GM12891 (cell line): Measurements from ENCODE around the gene ARGFX.
"Not testable (repeated sequence)": the region's sequence is repeated elsewhere in the genome, so short reads cannot be mapped to it uniquely, and the experiment has no call there.

Source experiments
- DNase-seq: peaks from one replicate; pipeline ENCODE4 v3.0.0; 2011; ENCODE audit warnings: low spot score; ENCODE audit not compliant: insufficient read length
- FAIRE-seq: peaks from 2 replicates; lab custom pipeline; 2011; peaks lifted over from hg19 to GRCh38; lab: Jason Lieb, UNC
- PAX5 ChIP-seq: IDR thresholded peaks from 2 replicates; pipeline ENCODE4 v1.6.1; 2011; ENCODE audit warnings: low read length, moderate library complexity, mild to moderate bottlenecking; ENCODE audit not compliant: insufficient read depth, severe bottlenecking
- POLR2A ChIP-seq: IDR thresholded peaks from 2 replicates; pipeline ENCODE4 v1.6.1; 2011; ENCODE audit warnings: low read depth, low read length, control low read depth
- POLR2AphosphoS5 ChIP-seq: IDR thresholded peaks from 2 replicates; pipeline ENCODE4 v1.6.1; 2011; ENCODE audit warnings: low read depth, low read length, control low read depth
- POU2F2 ChIP-seq: IDR thresholded peaks from 2 replicates; pipeline ENCODE4 v1.6.1; 2011; ENCODE audit warnings: low read depth, mild to moderate bottlenecking, control low read depth, low read length, moderate library complexity
- SPI1 ChIP-seq: IDR thresholded peaks from 2 replicates; pipeline ENCODE4 v1.6.1; 2011; ENCODE audit warnings: low read depth, low read length, control low read depth
- TAF1 ChIP-seq: IDR thresholded peaks from 2 replicates; pipeline ENCODE4 v1.6.1; 2011; ENCODE audit warnings: low read depth, low read length, control low read depth

ARGFX gene

DNA sequence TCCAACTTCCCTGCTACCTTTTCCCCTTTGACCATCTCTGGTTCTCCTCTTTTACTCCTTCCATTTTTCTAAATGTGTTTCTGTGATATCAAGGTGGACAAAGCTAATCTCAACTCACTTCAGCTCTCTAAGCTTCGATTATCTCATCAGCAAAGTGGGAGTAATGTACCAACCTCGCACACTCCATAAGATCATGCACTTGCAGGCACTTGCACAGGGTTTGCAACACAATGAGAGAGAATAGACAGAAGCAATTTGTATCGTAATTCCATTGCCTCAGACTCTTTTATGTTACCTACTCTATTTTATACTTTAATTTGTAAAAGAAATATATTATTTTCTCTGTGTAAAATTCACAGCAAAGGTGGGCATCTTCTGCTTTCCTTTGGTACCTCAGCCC is 15.0 kb upstream of the ARGFX start:
- FAIRE-seq: no peak
- no peak for TF ChIP-seq POLR2AphosphoS5
- DNase-seq: no peak

DNA sequence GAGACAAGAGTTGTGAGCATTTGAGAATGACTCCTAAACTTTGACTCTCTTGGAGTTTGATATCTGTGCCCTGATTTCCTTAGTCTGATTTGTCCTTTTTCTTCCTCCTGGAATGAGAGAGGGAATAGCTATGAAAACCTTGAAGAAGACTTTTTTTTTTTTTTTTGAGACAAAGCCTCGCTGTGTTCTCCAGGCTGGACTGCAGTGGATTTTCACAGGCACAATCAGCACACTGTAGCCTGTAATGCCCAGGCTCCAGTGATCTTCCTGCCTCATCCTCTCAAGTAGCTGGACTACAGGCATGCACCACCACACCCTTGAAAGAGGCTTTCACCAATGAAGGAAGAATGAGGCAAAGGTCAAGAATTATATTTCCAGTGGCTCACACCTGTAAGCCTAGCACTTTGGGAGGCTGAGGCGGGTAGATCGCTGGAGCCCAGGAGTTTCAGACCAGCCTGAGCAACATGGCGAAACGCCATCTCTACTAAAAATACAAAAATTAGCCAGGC is 10.3 kb upstream of the ARGFX start:
- no peak for DNase-seq
- TF ChIP-seq POLR2A (no peak), POU2F2 (no peak), SPI1 (no peak), TAF1 (no peak), POLR2AphosphoS5 (no peak), PAX5 (no peak)
- no peak for FAIRE-seq

DNA sequence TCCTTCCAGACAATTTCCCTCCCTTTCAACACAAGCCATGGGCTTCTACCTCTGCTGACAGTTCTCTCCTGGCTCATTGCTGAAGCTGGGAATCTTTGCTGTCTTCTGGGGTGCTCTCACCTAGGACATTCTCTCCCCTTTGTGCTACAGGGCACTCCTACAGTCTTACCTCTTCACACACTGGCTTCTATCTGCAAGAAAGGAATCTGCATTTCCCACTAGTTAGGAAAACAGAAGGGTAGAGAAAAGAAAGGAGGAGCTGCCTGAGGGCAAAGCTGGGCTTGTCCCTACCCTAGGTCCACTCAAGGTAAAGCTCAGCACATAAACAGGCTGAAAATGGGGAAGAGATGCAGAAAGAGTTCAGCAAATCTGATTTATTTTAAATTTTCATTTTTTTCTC is 5.6 kb upstream of the ARGFX start:
- FAIRE-seq: no peak
- no peak for DNase-seq
- no peak for TF ChIP-seq TAF1
- TF ChIP-seq POU2F2: no peak
- TF ChIP-seq POLR2AphosphoS5: no peak
- TF ChIP-seq PAX5: no peak
- TF ChIP-seq SPI1: no peak
- no peak for TF ChIP-seq POLR2A

DNA sequence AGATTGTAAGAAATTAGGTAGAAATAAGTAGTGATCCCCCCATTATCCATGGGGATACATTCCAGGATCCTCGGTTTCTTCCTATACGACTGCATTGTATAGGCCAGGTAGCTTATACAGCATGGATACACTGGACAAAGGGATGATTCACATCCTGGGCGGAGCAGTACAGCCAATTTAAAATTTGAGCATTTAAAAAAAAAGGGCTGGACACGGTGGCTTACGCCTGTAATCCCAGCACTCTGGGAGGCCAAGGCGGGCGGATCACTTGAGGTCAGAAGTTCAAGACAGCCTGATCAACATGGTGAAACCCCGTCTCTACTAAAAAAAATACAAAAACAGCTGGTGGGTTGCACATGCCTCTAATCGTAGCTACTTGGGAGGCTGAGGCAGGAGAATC is 976 bp upstream of the ARGFX start:
- DNase-seq (no peak), FAIRE-seq (no peak)
- TF ChIP-seq SPI1: no peak
- no peak for TF ChIP-seq POU2F2
- TF ChIP-seq POLR2AphosphoS5: no peak
- no peak for TF ChIP-seq PAX5
- no peak for TF ChIP-seq TAF1
- no peak for TF ChIP-seq POLR2A

DNA sequence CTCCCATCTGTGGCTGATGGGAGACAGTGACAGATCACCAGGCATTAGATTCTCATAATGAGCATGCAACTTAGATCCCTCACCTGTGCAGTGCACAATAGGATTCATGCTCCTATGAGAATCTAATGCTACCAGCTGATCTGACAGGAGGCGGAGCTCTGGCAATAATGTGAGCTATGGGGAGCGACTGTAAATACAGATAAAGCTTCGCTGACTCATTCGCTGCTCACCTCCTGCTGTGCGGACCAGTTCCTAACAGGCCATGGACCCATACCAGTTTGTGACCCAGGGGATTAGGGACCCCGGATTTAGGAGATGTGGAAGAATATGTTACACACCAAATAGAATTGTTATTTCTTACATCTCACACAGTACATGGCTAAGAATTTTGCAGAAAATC is 6.7 kb downstream of the ARGFX start:
- no peak for TF ChIP-seq POLR2A
- FAIRE-seq (no peak), DNase-seq (no peak)

DNA sequence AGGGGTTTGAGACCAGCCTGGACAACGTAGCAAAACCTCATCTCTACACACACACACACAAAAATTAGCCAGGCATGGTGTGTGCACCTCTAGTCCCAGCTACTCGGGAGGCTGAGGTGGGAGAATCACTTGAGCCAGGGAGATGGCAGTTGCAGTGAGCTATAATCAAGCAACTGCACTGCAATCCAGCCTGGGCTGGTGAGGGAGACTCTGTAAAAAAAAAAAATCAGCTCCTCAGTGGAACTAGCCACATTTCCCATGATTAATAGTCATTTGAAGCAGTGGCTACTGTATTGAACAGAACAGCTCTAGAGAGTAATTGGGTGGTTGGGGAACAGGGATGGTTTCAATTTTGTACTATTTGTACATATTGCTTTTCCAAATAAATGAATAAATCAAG is 13.9 kb downstream of the ARGFX start:
- no peak for FAIRE-seq
- DNase-seq: no peak
- TF ChIP-seq POU2F2 (no peak), POLR2A (no peak), PAX5 (no peak), SPI1 (no peak), TAF1 (no peak), POLR2AphosphoS5 (no peak)

DNA sequence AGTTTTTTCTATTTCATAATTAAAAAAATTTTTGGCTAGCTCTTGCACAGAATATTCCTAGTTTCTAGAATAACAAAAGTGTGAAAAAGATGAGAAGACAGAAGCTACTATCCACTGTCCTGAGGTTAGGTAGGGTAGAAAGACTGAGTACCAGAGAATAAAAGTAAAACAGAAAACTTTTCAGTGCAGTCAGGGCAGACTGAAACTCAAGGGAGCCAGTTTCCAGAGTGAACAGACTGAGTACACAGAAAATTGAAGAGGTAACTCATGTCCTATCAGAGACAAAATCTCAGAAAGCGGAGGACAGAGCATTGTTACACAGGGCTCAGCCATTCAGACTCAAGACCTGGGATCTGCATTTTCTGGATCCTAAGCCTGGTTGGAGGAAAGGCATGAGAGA is 16.7 kb downstream of the ARGFX start:
- no peak for DNase-seq
- no peak for FAIRE-seq

DNA sequence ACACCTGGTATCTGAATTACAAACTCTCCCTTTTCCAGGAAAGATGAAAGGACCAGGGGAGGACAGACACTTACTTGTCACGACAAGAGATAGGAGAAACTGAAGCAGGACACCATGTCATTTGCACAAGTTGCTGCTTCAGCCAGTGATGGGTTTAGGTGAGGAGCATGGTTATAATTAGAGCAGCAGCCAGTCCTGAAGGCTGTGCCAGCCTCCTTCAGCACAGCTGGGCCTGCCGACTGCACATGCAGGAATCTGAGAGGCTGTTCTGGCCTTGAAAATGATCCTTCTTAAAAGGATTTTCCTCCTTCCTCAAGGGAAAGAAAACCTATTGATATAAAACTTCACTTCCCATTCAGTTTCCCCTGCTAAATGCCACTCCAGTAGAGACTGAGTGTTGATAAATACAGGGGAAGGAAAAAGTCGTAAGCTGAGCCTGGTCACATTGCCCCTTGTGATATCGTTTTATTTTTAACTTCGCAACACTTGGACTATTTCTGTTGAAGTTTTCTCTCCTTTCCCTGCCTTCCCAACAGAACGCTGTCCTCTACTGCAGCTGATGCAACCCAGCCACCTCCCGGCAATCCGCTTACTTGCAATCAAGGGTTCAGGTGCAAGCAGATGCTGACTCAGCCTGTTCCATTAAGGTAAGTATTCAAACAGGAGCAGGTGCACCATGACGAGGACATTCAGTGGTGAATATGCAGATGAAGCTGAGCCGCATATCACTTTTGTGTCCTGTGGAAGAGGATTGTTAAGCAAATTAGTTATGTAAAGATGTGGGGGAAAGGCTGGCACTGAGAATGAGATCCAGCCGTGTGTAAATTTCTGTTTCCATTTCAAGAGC is 25.3 kb downstream of the ARGFX start, which contains the start of gene FBXO40:
Gene FBXO40, plus strand, starts transcription at position 524 of the 847 bp plus-strand sequence. CDS start 27,197 bp downstream, outside the sequence.
- TF ChIP-seq POLR2AphosphoS5 (no peak), POLR2A (no peak), POU2F2 (no peak), TAF1 (no peak), SPI1 (no peak), PAX5 (no peak)
- FAIRE-seq: peak; percentile 70
- no peak for DNase-seq

More for the DNA sequence above, 16.7 kb downstream of the ARGFX start:
- TF ChIP-seq POLR2AphosphoS5 (no peak), PAX5 (no peak)

DNA sequence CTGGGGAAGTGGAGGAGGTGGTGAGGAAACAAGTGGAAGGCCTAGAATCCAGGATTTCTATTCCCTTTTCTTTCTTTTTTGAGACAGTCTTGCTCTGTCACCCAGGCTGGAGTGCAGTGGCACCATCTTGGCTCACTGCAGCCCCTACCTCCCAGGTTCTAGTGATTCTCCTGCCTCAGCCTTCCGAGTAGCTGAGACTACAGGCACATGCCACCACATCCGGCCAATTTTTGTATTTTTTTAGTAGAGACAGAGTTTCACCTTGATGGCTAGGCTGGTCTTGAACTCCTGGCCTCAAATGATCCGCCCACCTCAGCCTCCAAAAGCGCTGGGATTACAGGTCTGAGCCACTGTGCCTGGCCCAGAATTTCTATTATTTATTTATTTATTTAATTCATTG is 26.1 kb downstream of the ARGFX start:
- not testable (repeated sequence) for DNase-seq, FAIRE-seq

DNA sequence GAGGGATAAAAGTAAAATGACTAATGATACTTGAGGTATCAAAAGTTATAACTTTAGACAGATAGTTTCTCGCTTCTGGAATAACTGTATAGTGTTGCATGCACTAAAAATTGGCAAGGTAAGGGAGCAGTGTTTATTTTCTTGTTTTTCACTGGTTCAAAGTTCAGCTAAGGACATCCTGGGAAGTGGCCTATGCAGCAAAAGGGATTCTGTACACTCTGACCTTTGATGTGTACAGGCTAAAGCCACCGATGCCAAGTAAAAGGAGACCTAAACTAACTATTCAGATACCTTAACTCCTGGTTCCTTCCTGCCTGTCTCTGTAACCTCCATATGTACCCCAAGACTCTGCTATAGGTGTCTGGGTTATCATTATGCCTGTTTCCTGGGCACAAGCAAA is 27.1 kb downstream of the ARGFX start:
- TF ChIP-seq POLR2A (no peak), SPI1 (no peak), POU2F2 (no peak), TAF1 (no peak), PAX5 (no peak), POLR2AphosphoS5 (no peak)
- FAIRE-seq (no peak), DNase-seq (no peak)

DNA sequence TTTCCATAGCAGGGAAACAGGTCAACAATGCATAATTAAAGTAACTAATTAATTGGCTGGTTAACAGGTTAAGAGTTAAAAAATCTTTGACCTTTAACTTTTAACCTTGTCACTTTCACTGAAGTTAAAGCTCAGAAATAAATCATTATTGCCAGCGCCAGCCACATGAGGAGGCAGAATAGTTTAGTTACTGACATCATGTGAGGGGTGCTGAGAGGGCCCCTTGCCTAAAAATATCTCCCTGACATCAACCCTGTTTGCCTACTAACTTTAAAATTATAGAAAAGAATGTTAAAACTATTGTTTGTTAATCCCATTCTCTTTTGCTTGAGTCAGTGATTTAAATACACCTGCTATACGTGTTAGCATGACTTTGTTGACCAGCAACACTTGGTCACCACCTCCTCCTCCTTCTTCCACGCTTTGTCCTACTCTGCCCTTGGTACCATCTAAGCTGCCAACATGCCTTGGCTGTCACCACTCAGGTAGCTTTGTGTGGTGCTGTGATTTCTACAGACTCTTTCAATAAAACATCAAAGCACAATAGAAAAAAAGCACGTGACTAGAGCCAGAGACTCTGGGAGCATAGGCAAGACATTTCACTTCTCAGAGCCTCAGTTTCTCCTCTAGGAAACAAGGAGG is 28.1 kb downstream of the ARGFX start:
- TF ChIP-seq TAF1 (no peak), PAX5 (no peak), SPI1 (no peak), POLR2A (no peak), POU2F2 (no peak), POLR2AphosphoS5 (no peak)
- FAIRE-seq: no peak
- DNase-seq: no peak
